ENCODE measurements around the gene TBX2.
"Not testable (repeated sequence)": the region's sequence is repeated elsewhere in the genome, so short reads cannot be mapped to it uniquely, and the experiment has no call there.

The TBX2 gene
- 0 to 0.04 (median 0) reads per million in 3 experiments for total RNA-seq

DNA sequence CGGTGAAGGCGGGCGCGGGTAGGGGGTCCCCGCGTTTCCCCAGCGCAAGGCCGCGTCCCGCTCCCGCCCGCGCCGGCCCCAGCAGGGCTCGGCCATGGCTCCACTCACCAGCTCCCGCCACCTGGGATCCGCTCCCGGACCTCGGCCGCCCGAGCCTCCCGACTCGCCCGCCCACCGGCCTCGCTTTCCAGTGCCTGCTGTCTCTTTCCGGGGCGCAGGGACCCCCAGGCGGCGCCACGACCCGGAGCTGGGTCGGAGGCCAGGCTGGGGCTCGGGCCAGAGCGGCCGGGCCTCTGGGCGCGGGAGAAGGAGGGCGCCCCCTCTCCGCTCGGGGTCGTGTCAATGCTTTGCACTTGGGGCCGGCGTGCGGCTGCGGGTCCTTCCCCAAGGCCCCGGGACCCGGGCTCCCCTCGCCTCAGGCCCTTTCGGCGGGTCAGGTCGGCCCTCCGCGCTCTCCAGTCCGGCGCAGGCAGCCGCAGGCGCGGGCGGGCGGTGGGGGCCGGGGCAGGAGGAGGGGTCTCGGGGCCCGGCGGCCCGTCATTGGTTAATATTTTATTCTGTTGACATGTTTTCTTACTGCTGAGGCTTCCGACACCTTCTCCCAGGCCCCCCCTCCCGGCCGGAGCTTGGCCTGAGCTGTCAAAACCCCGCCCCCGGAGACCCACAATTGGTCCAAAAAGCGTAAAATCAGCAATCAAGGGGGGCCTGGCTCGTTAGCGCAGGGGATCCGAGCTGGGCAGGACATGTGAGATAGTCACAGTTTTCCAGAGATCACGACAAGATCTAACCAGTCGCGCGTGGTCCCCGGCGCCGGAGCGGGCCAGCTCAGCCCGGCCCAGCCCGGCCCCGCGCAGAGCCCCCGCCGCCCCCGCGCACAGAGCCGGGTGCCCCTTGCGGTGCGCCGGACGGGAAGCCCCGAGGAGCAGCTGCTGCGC is at the start of gene TBX2:
TBX2 (plus strand) TSS at position 713 of the 935 bp plus-strand sequence. CDS start 334 bp downstream, outside the sequence.
- no peak for DNase-seq

DNA sequence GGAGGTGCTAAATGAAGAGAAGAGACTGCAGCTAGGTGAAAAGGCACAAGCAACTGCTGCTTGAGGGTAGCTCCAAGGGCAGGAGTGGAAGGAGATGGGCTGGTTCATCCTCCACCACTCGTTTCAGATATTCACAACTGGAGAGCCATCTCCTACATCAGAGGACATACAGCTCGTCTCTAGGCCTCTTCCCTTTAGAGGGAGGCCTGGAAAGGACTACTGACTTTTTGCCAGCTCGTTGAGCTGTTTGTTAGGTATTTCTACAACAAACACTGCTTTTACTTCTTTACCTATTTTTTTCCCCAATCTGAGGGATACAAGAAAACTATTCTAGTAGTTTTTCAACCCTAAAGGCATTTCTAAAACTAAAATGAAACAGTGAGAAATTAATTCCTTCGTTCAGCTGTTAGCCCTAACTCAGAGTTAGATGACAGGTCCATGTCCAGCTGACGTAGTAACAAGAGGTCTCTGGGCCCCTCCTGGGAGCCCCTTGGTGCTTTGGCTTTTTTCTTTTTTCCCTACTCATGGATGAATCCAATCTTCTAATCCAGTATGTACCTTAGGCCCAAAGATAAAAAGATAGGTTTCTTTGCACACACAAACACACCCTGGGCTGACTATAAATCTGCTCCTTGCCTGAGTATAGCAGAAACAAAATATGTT is 47.8 kb upstream of the TBX2 start:
- DNase-seq, result no peak

DNA sequence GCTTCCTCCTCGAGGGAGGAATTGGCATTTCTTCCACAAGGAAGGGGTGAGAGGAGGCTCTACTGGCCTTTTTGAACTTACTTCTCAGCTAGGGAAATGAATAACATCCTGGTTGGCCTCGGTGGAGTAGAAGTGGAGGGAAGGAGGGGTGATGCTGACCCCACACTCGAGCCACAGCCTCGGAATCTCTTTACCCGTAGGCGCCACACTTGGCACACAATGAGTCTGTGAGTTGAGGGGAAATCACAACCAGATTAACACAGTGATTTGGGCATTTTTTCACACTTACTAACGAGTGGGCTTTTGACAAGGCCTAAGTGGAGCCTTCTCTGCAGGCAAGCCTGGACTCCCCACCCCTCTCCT is 47.3 kb upstream of the TBX2 start:
- DNase-seq, result no peak

DNA sequence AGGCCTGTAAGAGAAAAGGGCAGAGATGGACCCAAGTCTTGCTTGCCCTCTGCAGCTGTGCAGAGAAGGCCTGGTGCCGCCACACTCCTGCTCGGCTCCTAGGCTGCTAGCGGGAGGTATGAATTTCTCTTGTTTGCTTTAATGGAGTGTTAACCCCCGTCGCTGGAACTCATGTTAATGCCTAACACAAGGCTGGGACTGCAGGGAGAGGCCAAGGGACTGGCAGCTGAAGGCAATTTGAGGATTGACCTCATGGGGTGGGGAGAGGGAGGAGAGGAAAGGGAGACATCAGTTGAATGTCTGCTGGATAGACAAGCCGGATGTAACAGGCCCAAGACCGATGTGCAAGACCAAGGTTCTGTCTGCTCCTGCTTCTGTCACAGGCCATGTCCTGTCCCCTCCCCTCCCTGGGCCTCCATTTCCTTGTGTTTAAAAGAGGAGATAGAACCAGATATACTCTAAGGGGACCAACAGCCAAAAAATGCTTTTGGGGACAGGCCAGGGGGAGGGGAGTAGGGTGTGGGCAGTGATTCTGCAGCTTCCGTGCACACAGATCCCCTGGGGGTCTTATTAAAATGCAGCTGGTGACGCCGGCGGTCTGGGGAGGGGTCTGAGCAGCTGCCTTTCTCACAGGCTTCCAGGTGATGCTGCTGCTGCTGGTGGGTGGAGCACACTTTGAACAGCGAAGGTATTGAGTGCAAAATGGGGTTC is 46.7 kb upstream of the TBX2 start:
- no peak for DNase-seq

DNA sequence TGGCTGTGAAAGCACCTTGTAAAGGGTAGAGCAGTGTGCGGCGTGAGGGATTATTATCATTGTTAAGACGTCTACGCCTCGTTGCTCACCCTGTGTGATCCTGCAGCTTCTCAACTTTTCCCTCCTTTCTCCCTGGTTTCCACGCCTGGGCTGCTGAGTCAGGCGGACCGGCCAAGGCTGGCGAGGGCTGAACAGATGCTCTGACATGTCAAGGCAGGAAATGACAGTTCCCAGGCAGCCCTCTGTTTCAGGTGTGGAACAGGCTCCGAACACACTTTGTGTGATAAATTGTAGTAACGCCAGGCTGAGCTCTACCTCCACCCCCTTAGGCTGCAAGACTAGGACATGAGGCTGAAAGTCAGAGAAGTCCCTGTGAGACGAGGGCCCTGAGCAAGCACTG is 46.0 kb upstream of the TBX2 start:
- DNase-seq, result no peak

DNA sequence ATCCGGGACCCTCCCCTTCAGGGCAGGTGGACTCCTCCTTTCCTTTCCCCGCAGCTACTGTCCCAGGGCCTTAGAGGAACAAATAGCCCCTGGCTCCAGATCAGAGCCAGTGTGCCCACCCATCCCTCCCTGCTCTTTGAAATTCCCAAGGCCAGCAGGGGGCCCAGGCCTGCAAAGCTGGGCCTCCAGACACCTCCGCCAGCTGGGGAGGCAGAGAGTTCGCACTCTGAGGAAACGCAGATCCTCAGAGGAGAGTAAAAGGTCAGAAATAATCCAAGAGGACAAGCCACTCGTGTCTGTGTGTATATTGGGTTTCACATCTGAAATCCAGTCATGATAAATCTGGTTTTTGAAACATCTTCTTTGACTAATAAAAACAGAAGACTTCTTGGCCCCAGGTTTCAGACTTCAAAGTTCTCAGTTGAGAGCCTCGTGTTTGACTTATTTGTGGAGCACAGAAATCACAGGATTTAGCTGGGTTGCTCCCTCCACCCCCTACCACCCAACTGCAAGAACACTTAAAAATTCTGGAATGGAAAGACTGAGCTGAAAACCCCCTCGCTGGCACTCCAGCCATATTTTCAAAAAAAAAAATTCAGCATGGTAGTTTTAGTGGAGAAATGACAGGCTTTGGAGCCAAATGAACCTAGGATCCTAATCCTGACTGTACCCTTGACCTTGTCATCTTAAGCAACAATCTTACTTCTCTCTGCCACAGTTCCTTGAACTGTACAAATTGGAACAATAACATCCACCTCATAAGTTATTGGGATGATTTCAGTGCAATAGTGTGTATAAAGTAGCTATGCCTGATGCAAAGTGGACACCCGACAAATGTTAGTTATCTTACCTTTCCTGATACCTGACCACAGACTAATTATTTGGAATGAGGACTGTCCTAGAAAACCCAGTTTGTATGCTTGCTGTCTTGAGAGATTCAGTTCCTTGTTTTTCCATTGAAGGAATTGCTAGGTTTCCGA is 44.5 kb upstream of the TBX2 start:
- no peak for DNase-seq

DNA sequence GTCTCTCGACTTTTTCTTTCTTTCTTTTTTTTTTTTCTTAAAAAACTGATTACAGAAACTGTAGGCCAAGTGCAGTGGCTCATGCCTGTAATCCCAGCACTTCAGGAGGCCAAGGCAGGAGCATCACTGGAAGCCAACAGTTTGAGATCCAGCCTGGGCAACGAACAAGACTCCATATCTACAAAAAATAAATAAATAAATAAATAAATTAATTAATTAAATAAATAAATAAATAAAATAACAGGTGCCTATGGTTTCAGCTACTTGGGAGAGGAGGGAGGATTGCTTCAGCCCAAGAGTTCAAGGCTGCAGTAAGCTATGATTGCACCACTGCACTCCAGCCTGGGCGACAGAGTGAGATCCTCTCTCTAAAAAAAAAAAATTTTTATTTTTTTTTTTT is 42.6 kb upstream of the TBX2 start:
- DNase-seq, result not testable (repeated sequence)

DNA sequence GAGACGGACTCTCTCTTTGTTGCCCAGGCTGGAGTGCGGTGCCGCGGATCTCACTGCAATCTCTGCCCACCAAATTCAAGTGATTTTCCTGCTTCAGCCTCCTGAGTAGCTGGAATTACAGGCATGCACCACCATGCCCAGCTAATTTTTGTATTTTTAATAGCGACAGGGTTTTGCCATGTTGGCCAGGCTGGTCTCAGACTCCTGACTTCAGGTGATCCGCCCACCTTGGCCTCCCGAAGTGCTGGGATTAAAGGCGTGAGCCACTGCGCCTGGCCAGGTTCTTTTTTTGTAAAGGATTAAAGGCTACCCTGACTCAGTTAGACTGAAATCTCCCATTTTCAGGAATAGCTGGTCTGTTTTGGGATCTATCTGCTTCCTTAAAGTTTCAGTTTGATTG is 40.1 kb upstream of the TBX2 start:
- not testable (repeated sequence) for DNase-seq

DNA sequence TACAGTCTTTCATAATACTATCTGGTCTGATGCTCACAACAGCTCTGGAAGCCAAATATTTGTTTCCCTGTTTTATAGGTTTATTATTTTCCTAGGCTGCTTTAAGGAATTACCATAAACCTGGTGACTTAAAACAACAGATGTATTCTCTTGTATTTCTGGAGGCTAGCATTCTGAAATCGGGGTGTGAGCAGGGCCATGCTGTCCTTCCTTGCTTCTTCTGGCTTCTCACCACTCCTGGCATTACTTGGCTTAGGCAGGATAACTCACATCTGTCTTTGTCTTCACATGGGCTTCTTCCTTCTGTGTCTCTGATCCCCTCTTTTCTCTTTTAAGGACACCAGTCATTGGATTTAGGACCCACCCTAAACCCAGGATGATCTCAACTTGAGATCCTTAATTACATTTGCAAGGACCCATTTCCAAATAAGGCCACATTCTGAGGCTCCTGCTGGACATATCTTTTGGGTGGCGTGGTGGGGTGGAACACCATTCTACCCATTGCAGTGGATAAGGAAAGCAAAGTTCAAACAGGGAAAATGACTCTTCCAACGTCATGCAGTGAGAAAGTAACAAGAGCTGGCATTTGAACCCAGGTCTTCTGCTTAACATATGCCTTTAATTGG is 39.2 kb upstream of the TBX2 start:
- DNase-seq, result no peak

DNA sequence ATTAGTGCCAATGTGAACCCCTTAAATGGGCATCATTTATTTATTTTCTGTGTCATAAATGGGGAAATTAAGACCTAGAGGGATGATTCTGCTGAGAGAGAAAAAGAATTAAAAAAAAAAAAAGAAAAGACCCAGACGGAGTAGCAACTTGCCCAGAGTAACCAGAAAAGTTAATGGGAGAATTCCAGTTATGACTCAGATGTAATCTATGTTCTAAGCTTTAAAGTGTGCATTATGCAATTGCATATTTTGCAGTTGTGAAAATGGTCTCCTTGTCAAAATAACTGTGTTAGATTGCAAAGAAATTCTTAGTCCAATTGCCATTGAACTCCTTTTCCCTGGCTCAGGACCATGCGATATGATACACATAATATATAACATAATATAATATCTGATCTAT is 38.6 kb upstream of the TBX2 start:
- no peak for DNase-seq

DNA sequence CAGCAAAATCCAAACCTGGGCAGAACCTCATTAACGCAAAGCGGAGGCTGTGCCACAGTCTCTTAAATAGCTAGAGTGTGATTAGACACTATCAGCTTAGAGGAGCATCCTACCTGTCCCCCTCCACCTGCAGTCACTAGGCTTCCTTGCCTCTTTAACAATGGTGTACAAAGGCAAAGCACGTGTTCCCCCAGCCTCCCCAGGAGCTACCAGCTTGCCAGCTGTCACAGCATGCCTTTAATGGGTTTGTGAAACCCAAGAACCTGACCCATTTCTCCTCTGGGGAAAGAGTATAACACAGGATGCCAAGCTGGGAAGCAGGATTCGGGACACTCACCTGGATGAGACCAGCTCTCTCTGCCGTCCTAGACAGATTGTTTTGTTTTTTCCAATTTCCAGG is 37.2 kb upstream of the TBX2 start:
- no peak for DNase-seq

DNA sequence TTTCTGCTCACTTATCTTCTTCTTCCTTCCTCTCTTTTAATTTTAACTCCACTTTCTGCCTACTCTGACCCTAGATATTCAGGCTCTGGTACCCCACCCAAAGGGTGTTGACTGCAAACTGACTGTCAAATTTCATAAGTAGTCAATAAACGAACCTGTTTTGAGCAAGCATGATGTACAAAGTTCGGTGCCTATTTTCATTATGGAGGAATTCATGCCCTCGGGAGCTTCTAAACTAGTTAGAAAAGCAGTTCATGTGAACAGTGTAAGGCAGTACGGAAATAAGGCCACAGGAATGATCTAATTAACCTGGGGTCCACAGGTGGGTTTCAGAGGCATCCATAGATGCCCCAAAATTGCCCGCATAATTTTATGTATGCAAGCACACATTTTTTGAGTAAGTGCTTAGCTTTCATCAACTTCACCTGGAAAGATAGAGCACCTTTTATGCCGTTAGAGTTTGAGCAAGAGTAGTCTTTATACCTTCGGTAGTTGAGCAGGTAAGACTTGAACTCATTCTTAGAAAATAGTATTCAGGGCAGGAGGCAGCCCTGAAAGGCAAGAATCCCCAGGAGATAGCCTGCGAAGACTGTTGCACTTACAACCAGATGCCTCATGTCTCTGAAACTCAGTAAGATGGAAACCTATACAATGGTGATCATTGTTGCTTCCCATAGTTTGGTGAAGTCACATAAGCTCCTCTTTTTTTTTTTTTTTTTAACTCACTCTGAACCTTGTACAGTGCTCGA is 36.6 kb upstream of the TBX2 start:
- no peak for DNase-seq

DNA sequence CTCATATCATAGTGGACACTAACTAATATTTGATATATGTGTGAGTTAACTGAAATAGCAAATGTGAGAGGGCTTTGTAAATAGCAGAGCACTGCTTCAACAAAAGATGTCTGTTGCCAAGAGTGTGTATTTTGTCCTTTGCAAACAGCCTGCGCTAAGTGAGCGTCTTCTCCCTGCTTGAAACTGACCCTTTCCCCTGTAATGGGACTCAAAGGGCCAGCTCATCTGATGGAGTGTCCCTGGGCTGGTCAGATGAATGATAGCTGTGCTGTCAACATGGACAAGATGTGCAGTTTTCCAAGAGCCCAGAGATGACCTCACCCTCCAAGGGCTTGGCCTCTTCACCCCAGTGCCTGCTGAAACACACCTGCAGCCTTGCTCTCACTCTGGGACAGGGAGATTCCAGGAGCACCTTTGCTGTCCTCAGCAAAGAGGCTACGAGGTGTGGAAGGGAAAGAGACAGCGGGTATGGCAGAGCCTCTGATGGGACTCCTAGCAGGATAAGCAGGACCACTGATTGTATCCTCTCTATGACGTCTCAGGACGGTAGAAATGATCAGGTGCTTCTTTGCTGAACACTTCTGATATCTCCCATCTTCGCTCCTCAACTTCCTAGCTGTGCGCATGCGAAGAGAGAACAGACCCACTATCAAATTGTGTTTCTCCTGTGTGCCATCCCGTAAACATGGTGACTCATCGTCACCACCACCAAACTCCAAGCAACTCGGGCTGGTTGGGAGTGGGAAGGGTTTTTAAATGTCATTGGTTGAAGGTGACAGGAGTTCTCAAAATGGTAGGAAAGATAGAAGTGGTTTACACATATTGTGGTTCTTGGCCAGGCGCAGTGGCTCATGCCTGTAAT is 35.8 kb upstream of the TBX2 start:
- DNase-seq, result no peak

DNA sequence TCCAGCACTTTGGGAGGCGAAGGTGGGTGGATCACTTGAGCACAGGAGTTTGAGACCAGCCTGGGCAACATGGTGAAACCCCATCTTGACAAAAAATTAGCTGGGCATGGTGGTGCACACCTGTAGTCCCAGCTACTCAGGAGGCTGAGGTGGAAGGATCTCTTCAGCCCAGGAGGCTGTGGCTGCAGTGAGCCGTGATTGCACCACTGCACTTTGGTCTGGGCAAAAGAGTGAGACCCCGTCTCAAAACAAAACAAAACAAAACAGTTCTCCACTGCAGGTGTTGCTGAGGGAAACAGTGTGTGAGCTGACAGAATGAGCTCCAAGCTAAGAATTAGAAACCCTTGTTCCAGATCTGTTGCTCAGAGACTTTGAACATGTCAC is 35.2 kb upstream of the TBX2 start:
- no peak for DNase-seq

DNA sequence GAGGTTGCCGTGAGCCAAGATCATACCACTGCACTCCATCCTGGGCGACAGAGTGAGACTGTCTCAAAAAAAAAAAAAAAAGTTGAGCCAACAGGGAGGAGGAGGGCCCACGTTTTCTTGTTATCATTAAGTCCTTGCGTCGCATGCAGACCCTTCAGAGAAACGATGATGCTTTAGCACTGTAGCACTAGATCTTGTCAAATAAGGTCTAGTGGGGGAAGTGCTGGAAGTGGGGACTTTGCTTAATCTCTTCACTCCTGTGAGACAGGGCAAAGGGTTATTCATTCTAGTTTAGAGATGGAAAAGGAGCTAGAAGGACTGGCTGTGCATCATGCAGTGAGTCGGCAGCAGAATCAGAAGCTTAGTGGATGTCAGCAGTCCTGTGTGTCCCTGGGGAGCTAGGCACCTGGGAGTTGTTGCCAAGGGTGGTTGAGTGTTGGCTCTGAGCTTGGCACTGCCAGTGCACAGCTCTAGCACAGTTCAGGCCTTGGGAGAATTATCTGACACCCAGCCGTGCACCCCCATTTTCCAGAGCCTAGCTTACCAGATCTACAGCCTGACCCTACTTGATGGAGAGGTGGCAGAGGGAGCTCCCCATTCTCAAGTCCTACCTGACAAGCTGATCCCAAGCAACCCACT is 33.4 kb upstream of the TBX2 start:
- no peak for DNase-seq

DNA sequence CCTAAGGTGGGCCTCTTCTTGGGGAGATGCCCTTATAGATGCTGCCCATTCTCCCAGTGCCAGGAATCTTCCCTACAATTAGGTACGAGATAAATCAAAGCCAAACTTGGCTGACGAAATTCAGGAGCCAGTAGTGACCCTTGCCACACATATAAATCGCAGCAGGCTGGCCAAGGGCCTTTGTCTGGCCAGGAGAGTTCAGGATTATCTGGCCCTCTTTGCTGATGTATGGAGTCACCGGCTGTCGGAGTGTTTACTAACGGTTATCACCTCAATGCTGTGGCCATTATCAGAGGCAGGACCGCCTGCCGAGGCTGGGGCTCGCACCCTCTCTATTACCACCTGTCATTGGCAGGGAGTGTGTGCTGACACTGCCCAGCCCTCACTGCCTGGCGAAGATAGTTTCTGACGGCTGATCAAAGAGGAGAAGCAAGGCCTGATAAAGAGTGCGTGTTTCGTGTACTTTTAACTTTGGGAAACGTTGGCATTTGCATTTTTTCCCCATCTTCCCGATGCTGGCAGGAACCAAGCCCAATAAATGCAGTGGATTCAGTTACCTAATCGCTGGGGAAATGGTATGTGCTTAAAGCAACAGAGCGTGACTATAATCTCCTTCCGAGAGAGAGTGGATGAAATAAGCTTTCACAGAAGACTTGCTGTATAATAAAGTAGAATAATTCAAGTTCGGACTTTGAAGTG is 32.8 kb upstream of the TBX2 start:
- DNase-seq, result no peak

DNA sequence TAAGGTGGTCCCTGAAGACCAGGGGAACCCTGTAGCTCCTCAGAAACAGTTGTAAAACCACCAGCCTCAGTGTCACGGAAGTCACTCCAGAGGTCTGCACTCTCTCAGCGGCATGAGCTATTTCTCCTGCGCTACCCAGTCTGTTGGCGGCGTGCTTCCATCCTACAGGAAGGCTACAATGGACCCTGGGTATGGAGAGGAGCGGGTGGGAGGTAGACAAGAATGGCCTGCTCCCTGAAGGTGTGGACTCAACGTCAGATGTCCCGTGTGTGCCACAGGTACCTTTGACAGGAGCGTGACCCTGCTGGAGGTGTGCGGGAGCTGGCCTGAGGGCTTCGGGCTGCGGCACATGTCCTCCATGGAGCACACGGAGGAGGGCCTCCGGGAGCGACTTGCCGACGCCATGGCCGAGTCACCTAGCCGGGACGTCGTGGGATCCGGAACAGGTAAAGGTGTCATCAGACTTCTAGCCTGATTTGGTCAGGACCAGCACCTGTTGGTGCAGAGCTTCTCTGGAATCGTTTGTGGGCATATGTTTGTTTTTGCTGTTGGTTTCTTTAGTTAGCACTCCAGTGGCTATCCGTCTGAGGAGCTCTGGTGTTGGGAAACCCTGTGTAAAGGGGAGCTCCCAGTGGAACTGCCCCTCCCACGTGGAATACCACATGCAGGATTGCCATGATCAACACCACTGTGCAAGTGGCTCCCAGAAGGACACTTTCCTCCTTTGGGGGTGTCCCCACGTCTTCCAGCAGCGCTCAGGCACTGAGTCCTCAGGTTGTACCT is 31.4 kb upstream of the TBX2 start:
- no peak for DNase-seq

DNA sequence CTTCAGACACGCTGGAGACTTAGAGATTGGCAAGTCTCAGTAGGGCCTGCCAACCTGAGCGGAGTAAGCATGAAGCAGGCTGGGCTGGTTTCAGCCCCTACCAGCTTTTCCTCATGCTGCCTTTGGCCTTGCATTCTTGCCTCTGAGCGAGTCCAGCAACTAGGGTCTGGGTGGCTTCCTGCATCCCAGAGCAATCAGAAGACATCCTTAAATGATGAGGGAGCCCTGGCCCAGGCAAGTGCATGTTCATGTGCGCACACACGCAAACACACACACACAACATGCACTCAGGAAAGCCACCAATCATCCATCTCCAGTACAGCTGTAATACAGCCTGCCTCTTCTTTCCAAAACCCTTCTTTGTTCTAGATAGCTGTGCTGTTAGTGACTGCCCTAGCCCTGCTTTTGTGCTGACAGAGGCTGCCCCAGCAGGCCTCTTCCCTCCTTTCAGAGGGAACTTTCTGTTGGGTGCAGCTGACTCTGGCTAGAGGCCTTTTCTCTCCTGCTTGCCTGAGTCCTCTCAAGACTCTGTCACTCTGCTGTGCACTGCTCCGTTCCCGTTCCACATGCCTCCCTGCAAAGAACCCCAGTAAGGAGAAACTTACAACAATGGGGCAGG is 30.7 kb upstream of the TBX2 start:
- DNase-seq, result no peak
